HS-27A (cell line): ENCODE data around the gene CHST14.
"Not testable (repeated sequence)": the region's sequence is repeated elsewhere in the genome, so short reads cannot be mapped to it uniquely, and the experiment has no call there.

Experiments
- DNase-seq: peaks from one replicate; pipeline ENCODE4 v3.0.0-alpha.2; 2012; ENCODE audit warnings: low read depth, missing footprints

The CHST14 gene

DNA sequence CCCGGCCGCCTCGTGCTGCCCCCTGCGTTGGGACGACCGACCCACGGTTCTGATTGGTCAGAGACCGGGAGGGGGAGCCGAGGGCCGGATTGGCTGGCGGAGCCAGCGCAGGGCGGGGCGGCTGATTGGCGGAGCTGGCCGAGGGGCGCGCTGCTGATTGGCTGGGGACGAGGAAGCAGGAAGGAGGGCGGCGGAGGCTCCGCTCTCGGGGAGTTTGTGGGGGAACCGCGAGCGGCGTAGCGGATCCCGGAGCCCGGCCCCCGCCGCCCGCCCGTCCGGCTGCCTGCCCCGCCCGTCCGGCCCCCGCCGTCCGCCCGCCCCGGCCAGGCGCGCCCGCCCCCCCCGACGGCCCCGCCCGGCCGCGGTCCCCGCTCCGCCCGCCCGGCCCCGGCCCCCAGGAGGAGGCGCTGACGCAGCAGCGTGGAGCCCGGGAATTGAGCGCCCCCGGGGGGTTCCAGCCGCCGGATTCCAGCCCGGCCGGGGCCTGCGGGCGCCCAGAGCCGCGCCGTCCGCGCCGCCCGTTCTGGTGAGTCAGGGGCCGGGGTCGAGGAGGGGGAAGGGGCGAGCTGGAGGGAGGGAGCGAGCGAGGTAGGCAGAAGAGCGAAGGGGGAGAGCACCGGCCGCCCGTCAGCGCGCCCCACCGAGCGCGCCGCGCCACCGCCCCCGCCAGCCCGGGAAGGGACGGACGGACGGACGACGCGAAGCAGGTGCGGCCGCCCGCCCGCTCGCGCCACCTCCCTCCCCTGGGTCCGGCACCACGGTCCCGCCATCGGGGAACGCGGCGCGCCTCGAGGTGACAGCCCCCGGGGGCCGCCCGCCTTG, 29.8 kb upstream of the CHST14 start, which contains the start of gene BAHD1:
Gene BAHD1 (plus strand): TSS at position 211 of the 822 bp plus-strand sequence. CDS start 17,512 bp downstream, outside the sequence.
- DNase-seq, result peak; percentile 83

GRCh38 chr15:40441565-40442531, 28.9 kb upstream of the CHST14 start:
- DNase-seq, result no peak

DNA sequence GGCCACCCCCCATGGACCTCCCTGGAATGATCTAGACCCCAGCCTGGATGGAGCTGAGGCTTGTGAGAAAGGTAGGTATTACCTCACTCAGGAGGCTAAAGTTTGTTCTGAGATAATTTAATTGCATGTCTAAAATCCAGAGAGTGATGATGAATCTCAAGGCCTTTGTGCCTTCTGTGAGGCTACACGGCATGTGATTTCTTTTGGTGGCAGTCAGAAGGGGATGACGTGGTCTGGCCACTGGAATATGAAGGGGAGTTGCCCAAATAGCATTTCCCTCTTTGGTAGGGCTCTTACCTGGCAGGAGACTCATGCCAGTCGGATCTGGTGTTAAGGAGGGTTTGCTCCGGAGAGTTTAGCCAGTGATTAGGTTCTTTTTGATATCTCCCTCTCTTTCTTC, 27.5 kb upstream of the CHST14 start:
- DNase-seq, result no peak

DNA sequence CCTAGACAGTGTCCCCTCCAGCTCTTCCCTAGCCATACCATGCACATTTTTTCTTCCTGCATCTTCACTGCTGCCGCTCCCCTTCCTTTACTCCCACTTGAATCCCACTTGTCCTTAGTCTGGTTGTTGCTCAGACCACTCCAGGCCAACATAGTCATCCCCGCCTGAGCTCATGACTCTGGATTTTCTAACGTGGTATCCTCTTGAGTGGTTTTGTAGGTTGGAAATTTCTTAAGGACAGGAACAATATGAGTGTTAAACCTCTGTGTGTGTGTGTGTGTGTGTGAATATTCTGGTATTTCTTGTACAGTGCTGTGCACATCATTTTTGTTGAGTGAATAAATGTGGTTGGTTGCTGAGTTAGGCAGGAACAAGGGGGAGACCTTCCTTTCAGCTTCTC, 26.9 kb upstream of the CHST14 start:
- DNase-seq, result no peak

DNA sequence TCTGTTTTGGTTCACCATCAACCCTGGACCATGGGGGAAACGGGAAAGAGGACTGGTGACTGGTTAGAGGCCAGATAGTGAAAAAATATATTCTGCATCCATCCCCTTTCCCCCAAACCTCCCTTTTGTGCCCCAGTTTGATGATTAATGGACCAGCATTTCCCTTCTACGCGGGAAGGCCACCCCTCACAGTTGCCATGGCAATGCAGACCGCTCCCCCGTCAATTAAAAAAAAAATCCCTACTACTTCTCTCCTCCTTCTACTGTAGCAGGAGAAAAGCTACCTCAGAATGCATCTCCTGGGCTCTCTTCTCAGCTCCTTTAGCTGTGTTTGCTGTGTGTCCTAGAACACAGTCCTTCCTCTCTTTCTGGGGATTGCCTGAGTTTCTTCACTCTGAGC, 26.0 kb upstream of the CHST14 start:
- DNase-seq, result no peak

DNA sequence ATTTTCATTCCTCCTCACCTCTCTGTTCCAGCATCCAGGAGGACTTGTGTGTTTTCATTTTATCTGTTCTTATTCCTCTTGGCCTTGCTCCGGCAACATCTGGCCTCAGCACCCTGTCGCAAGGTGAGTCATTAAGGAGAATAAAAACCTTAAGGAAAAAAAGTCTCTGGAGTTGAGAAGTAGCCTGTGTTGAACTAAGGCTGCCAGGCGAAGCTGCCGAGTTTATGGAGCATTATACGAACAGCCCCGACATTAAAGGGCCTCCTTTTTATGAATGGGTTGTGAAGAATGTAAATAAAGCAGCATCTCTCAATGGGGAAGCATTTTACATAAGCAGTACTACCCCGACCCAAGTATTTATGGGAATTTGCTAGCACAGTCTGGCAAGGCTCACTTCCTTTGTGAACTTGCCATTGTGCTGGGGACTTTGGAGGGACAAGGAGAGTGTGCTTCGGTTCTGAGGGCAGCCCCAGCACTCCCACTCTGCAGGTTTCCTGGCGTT, 25.3 kb upstream of the CHST14 start:
- no peak for DNase-seq

DNA sequence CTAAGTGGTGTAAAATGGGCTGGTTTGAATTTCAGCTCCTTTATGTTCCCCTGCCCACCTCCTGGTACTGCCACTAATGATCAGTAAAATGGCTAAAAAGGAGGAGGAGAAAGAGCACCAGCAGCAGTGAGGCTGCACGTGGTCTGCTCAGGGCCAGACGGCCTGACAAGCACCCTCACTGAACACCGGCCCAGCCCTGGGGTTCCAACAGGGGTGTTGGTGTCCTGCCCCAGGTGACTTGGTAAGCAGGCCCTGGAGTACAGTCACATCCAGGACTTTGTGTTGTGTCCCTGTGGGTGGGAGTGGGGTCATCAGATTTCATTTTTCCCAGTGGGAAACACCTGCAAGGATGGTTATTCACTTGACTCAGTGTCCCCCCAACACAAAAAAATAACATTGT, 24.6 kb upstream of the CHST14 start:
- DNase-seq, result no peak

DNA sequence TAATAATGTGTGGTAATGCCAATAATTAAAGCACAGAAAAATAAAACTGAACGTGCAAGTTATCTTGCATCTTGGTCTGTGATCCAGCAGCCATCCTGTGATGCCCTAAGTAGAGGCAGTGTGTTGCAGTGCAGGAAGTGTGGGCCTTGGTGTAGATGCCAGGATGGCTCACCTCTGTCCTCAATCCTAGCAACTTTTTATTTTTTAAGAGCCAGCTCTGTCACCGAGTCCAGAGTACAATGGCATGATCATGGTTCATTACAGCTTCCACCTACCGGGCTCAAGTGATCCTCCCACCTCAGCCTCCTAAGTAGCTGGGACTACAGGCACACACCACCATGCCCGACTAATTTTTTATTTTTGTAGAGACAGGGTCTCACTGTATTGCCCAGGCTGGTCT, 22.4 kb upstream of the CHST14 start:
- DNase-seq, result no peak

- no peak for DNase-seq
Measured at GRCh38 chr15:40449275-40449674, 21.5 kb upstream of the CHST14 start.

DNA sequence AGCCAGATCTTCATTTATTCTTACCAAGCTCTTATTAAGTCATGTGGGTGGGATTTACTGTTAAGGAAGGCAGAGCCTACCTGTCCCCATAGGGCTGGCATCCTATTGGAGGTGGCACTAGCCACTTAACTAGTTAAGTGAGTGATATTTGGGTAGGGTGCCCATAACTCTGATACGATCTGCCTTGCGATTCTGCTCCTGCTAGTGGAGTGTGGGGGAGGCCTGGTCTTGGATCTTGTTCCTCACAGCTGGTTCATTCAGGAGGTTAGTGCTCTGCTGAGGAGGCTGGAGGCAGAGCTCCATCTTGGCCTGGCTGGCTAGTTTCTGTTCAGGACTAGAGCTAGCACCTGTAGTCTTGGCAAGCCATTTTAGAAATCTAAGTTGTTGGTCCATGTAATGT, 20.7 kb upstream of the CHST14 start:
- no peak for DNase-seq

GRCh38 chr15:40451527-40452158, 19.1 kb upstream of the CHST14 start:
- DNase-seq, result no peak

DNA sequence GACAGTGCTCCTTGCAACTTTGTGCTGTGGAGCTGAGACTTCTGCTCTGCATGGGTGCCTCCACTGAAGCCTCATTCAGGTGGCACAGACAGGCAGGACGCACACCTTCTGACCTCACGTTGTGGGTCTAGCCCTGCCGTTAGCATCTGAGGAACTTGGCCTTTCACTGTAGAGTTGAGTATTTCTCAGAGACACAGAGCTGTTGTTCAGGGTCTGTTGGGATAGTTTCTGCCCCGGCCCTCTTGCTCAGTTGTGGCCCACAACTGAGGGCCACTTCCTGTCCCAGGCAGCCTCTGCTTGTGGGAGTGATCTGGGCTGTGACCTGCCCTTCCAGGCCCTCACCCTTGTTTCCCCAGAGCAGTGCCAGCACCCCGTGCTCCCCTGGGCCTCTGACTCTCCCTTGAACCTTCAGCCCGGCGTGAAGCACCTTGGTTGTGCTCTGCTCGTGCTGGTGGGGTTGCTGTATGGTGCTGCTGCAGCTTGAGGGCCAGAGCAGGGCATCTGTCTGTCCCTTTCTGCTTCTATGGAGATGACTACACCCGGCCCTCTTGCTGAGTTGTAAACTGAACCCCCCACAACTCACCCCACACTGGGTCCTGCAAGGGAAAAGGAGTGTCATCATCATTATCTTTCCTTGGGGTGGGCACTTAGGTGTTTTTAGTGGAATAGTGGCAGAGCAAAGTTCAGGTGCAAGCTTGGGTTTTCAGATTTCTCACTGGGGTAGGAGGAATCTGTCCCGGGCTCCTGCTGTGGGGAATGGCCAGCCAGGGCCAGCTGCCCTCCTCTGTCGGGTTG, 18.3 kb upstream of the CHST14 start:
- DNase-seq, result no peak

- not testable (repeated sequence) for DNase-seq
Measured at GRCh38 chr15:40453941-40454340, 16.8 kb upstream of the CHST14 start.

DNA sequence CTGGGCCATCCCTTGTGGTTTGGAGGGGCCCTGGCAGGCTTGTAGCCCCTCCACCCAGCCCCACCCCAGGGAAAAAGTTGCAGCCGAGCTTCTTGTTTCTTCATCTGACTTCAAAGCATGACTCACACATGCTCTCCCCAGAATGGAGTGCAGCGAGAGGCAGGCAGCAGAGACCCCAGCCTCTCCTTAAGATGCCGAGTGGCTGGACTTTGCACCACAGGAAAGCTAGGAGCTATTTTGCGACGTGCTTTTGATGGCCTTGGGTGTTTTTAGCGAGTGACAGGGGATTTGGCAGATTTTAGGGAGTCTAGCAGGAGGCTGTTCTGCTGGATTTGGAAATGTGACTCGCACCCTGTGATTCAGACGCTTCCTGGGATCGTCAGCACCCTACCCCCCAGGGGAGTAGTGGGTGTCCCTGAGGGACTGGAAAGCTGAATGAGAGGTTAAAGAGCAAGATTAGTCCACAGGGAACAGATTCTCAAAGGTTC, 15.8 kb upstream of the CHST14 start:
- no peak for DNase-seq

- no peak for DNase-seq
Measured at GRCh38 chr15:40456299-40456712, 14.5 kb upstream of the CHST14 start.

- DNase-seq, result no peak
Measured at GRCh38 chr15:40456738-40457137, 14.0 kb upstream of the CHST14 start.

GRCh38 chr15:40458495-40459371, 12.1 kb upstream of the CHST14 start:
- no peak for DNase-seq

- DNase-seq, result no peak
Measured at GRCh38 chr15:40459391-40460015, 11.3 kb upstream of the CHST14 start.

DNA sequence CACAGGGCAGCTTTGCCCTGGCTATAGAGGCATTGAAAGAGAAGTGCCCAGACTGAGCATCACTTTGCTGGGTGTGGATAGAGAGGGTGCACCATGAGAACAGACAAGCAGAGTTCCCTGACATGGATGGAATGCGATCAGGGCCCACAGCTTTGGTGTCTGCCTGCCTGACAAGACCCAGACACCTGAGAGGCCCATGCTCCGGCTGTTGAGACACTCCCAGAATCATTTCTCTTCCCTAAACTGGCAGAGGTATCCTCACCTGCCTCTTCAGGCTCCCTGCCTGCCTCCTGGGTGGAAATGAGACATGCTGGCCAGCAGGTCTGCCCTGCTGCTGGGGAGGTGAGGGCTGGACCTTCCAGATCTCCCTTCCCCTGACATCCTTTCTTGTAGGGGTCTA, 10.4 kb upstream of the CHST14 start:
- no peak for DNase-seq

DNA sequence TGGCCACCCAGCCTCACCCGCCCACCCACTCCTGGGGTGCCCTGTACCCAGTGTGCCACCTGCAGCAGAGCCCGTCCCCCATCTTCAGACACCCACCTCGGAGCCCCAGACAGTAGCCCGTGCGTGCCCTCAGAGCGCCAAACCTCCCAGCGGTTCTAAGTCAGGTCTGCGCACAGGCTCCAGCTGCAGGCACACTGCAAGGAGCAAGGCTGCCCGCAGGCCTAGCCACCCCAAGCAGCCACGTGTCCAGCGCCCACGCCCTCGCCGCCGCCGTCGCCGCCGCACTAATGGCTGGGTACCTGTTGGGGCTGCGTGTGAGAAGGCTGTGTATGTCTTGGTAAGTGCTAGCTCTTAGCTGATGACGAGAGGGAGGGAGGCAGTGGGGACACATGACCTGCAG, 8.8 kb upstream of the CHST14 start:
- DNase-seq, result no peak
